K562 (cell line): ENCODE data around the gene ZNF334. TPM values are rescaled to one million over a fixed set of nuclear protein-coding genes. Genes with fewer than 3 reads are reported as not detected.

Source experiments
- AFF4 ChIP-seq: sonication (generic); formaldehyde crosslinking; IDR thresholded peaks from 2 replicates; pipeline ENCODE4 v1.8.0; 2023; ENCODE audit warnings: mild to moderate bottlenecking, missing genetic modification reagents
- BRF1 ChIP-seq: IDR thresholded peaks from 3 replicates; pipeline ENCODE4 v1.6.1; 2011; ENCODE audit warnings: borderline replicate concordance, mild to moderate bottlenecking; ENCODE audit not compliant: insufficient read length; ENCODE audit errors: extremely low read depth
- ETV1 ChIP-seq: fragments of 450-650 bp; conservative IDR thresholded peaks from 2 replicates; pipeline ENCODE4 v1.6.1; 2016; ENCODE audit warnings: missing genetic modification characterization, control low read depth, low read depth, missing compliant biosample characterization
- MBD2 ChIP-seq: sonication (generic); IDR thresholded peaks from 2 replicates; pipeline ENCODE4 v1.6.1; 2016; ENCODE audit warnings: low read depth, borderline replicate concordance
- TGIF2 ChIP-seq: sonication (generic); formaldehyde crosslinking; IDR thresholded peaks from 2 replicates; pipeline ENCODE4 v1.8.1; 2022; ENCODE audit warnings: mild to moderate bottlenecking, missing genetic modification reagents, moderate library complexity
- ZBTB33 ChIP-seq: sonication (generic); formaldehyde crosslinking; IDR thresholded peaks from 2 replicates; pipeline ENCODE4 v1.8.1; 2023; ENCODE audit warnings: mild to moderate bottlenecking, missing genetic modification reagents
- ZBTB34 ChIP-seq: fragments of 250-450 bp; sonication (Bioruptor Pico); IDR thresholded peaks from 2 replicates; pipeline ENCODE4 v1.8.0; 2021; ENCODE audit warnings: mild to moderate bottlenecking, moderate library complexity
- polyA plus RNA-seq, 8 experiments: library from polyadenylated mRNA; depleted of rRNA in 4 of 8; stranded (reverse) in 5 of 8; unstranded in 3 of 8; fragments of >200 nt; fragmentation: Nextera tagmentation in 2 of 8; fragmentation: Illumina TruSeq in 1 of 8; extraction: Ambion mirVana in 2 of 8; extraction: Trizol in 1 of 8; gene quantifications; 2 replicates each; pipeline versions ENCODE4 v1.2.1 to v1.2.3, GENCODE V29; 2011 to 2014; ENCODE audit warnings: inconsistent platforms in 1 of 8, missing spikeins in 1 of 8
- total RNA-seq, 7 experiments: library from RNA; depleted of rRNA in 6 of 7; stranded (reverse); fragments of >200 nt in 6 of 7; fragmentation: Illumina TruSeq in 2 of 7; extraction: Trizol in 2 of 7; gene quantifications; 2 replicates each; pipeline versions ENCODE4 v1.2.1 to v1.2.3, GENCODE V29; 2011 to 2021; ENCODE audit warnings: low replicate concordance in 1 of 7
- TF ChIP-seq, protein P1 (sequence below): fragments of 450-650 bp; IDR thresholded peaks from 2 replicates; pipeline ENCODE4 v1.6.1; 2016; ENCODE audit warnings: mild to moderate bottlenecking, moderate library complexity

ZNF334 gene
- total and polyA plus RNA-seq, 9 of the 15 experiments (the other 6 are each of a cell fraction or from before 2014, with no cell fraction given), result 0.06 to 0.27 (median 0.21) TPM; not detected in 1

- TF ChIP-seq AFF4 (CRISPR knock-in tag), result no peak
- TF ChIP-seq, protein P1, sequence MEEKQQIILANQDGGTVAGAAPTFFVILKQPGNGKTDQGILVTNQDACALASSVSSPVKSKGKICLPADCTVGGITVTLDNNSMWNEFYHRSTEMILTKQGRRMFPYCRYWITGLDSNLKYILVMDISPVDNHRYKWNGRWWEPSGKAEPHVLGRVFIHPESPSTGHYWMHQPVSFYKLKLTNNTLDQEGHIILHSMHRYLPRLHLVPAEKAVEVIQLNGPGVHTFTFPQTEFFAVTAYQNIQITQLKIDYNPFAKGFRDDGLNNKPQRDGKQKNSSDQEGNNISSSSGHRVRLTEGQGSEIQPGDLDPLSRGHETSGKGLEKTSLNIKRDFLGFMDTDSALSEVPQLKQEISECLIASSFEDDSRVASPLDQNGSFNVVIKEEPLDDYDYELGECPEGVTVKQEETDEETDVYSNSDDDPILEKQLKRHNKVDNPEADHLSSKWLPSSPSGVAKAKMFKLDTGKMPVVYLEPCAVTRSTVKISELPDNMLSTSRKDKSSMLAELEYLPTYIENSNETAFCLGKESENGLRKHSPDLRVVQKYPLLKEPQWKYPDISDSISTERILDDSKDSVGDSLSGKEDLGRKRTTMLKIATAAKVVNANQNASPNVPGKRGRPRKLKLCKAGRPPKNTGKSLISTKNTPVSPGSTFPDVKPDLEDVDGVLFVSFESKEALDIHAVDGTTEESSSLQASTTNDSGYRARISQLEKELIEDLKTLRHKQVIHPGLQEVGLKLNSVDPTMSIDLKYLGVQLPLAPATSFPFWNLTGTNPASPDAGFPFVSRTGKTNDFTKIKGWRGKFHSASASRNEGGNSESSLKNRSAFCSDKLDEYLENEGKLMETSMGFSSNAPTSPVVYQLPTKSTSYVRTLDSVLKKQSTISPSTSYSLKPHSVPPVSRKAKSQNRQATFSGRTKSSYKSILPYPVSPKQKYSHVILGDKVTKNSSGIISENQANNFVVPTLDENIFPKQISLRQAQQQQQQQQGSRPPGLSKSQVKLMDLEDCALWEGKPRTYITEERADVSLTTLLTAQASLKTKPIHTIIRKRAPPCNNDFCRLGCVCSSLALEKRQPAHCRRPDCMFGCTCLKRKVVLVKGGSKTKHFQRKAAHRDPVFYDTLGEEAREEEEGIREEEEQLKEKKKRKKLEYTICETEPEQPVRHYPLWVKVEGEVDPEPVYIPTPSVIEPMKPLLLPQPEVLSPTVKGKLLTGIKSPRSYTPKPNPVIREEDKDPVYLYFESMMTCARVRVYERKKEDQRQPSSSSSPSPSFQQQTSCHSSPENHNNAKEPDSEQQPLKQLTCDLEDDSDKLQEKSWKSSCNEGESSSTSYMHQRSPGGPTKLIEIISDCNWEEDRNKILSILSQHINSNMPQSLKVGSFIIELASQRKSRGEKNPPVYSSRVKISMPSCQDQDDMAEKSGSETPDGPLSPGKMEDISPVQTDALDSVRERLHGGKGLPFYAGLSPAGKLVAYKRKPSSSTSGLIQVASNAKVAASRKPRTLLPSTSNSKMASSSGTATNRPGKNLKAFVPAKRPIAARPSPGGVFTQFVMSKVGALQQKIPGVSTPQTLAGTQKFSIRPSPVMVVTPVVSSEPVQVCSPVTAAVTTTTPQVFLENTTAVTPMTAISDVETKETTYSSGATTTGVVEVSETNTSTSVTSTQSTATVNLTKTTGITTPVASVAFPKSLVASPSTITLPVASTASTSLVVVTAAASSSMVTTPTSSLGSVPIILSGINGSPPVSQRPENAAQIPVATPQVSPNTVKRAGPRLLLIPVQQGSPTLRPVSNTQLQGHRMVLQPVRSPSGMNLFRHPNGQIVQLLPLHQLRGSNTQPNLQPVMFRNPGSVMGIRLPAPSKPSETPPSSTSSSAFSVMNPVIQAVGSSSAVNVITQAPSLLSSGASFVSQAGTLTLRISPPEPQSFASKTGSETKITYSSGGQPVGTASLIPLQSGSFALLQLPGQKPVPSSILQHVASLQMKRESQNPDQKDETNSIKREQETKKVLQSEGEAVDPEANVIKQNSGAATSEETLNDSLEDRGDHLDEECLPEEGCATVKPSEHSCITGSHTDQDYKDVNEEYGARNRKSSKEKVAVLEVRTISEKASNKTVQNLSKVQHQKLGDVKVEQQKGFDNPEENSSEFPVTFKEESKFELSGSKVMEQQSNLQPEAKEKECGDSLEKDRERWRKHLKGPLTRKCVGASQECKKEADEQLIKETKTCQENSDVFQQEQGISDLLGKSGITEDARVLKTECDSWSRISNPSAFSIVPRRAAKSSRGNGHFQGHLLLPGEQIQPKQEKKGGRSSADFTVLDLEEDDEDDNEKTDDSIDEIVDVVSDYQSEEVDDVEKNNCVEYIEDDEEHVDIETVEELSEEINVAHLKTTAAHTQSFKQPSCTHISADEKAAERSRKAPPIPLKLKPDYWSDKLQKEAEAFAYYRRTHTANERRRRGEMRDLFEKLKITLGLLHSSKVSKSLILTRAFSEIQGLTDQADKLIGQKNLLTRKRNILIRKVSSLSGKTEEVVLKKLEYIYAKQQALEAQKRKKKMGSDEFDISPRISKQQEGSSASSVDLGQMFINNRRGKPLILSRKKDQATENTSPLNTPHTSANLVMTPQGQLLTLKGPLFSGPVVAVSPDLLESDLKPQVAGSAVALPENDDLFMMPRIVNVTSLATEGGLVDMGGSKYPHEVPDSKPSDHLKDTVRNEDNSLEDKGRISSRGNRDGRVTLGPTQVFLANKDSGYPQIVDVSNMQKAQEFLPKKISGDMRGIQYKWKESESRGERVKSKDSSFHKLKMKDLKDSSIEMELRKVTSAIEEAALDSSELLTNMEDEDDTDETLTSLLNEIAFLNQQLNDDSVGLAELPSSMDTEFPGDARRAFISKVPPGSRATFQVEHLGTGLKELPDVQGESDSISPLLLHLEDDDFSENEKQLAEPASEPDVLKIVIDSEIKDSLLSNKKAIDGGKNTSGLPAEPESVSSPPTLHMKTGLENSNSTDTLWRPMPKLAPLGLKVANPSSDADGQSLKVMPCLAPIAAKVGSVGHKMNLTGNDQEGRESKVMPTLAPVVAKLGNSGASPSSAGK, result no peak
- TF ChIP-seq ZBTB34 (CRISPR knock-in tag), result no peak
- TF ChIP-seq ETV1, result no peak
- TF ChIP-seq ZBTB33 (CRISPR knock-in tag), result no peak
- no peak for TF ChIP-seq MBD2
- no peak for TF ChIP-seq TGIF2 (CRISPR knock-in tag)
- no peak for TF ChIP-seq BRF1
Measured at GRCh38 chr20:46455729-46456128, 57.6 kb downstream of the ZNF334 start (continued).
